WTC11 (cell line): ENCODE data around the gene MYO7B.

Experiments
- CREB1 ChIP-seq: sonication (generic); formaldehyde crosslinking; IDR thresholded peaks from 2 replicates; pipeline ENCODE4 v1.8.0; 2023; ENCODE audit warnings: mild to moderate bottlenecking, missing genetic modification reagents
- CTCF ChIP-seq: fragments of 200-600 bp; IDR thresholded peaks from 2 replicates; pipeline ENCODE4 v1.8.0; 2022; ENCODE audit warnings: antibody characterized with exemption
- GABPB1 ChIP-seq: sonication (generic); formaldehyde crosslinking; IDR thresholded peaks from 2 replicates; pipeline ENCODE4 v1.8.1; 2023; ENCODE audit warnings: mild to moderate bottlenecking, missing genetic modification reagents
- IRF1 ChIP-seq: sonication (generic); formaldehyde crosslinking; IDR thresholded peaks from 2 replicates; pipeline ENCODE4 v1.8.0; 2023; ENCODE audit warnings: missing genetic modification reagents
- MAX ChIP-seq: sonication (generic); formaldehyde crosslinking; IDR thresholded peaks from 2 replicates; pipeline ENCODE4 v1.8.0; 2022; ENCODE audit warnings: mild to moderate bottlenecking, missing genetic modification reagents
- NR2C2 ChIP-seq: sonication (generic); formaldehyde crosslinking; IDR thresholded peaks from 2 replicates; pipeline ENCODE4 v1.8.0; 2022; ENCODE audit warnings: mild to moderate bottlenecking, missing genetic modification reagents
- PRRX2 ChIP-seq: fragments of 250-450 bp; sonication (Bioruptor Pico); IDR thresholded peaks from 2 replicates; pipeline ENCODE4 v1.8.0; 2021; ENCODE audit warnings: mild to moderate bottlenecking
- SMAD3 ChIP-seq: sonication (generic); formaldehyde crosslinking; IDR thresholded peaks from 2 replicates; pipeline ENCODE4 v1.8.0; 2022; ENCODE audit warnings: missing genetic modification reagents, mild to moderate bottlenecking, borderline replicate concordance
- SP1 ChIP-seq: sonication (generic); formaldehyde crosslinking; conservative IDR thresholded peaks from 2 replicates; pipeline ENCODE4 v1.8.1; 2022; ENCODE audit warnings: missing genetic modification reagents
- STAT6 ChIP-seq: sonication (generic); formaldehyde crosslinking; conservative IDR thresholded peaks from 2 replicates; pipeline ENCODE4 v1.8.1; 2023; ENCODE audit warnings: mild to moderate bottlenecking, low read depth, missing genetic modification reagents, moderate library complexity
- USF2 ChIP-seq: sonication (generic); formaldehyde crosslinking; IDR thresholded peaks from 2 replicates; pipeline ENCODE4 v1.8.1; 2023; ENCODE audit warnings: mild to moderate bottlenecking, missing genetic modification reagents, moderate library complexity
- ZNF281 ChIP-seq: sonication (generic); formaldehyde crosslinking; IDR thresholded peaks from 2 replicates; pipeline ENCODE4 v1.8.0; 2023; ENCODE audit warnings: mild to moderate bottlenecking, missing genetic modification reagents
- ZNF317 ChIP-seq: sonication (generic); formaldehyde crosslinking; IDR thresholded peaks from 2 replicates; pipeline ENCODE4 v1.8.1; 2023; ENCODE audit warnings: low read depth, mild to moderate bottlenecking, moderate library complexity, missing genetic modification reagents, borderline replicate concordance

- TF ChIP-seq PRRX2 (CRISPR knock-in tag) (no peak), CTCF (no peak), IRF1 (no peak), SP1 (CRISPR knock-in tag) (no peak), SMAD3 (CRISPR knock-in tag) (no peak), ZNF317 (CRISPR knock-in tag) (no peak), GABPB1 (CRISPR knock-in tag) (no peak), NR2C2 (no peak), MAX (CRISPR knock-in tag) (no peak), USF2 (CRISPR knock-in tag) (no peak), ZNF281 (CRISPR knock-in tag) (no peak), CREB1 (CRISPR knock-in tag) (no peak), STAT6 (CRISPR knock-in tag) (no peak)
Measured at GRCh38 chr2:127657232-127657595, 121.7 kb downstream of the MYO7B start.
